Measurements from ENCODE around the gene TNXB.
"Not testable (repeated sequence)": the region's sequence is repeated elsewhere in the genome, so short reads cannot be mapped to it uniquely, and the experiment has no call there.

TNXB gene

GRCh38 chr6:32083812-32084768 is 25.0 kb downstream of the TNXB start:
- ATAC-seq: no peak

DNA sequence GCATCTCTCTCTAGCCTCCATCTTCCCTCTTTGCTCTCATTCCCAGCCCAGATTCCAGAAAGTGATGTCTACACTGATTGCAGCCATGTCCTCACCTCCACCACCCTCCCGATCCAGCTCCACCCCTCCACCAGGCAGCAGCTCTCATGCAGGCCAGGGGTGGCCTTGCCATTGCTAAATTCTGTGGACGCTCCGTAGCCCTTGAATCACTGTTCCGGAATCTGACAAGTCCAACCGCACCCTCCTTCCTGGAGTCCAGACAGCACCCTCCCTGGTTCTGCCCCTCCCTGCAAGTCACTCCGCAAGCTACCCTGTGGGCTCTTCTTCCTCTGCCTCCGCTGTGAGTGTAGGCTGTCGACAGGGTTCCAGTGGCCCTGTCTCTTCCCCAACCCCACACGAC is 26.2 kb downstream of the TNXB start:
- no peak for ATAC-seq

GRCh38 chr6:32082478-32082877 is 26.7 kb downstream of the TNXB start:
- no peak for ATAC-seq

- no peak for ATAC-seq
These were observed 27.8 kb downstream of the TNXB start for GRCh38 chr6:32081168-32081990.

DNA sequence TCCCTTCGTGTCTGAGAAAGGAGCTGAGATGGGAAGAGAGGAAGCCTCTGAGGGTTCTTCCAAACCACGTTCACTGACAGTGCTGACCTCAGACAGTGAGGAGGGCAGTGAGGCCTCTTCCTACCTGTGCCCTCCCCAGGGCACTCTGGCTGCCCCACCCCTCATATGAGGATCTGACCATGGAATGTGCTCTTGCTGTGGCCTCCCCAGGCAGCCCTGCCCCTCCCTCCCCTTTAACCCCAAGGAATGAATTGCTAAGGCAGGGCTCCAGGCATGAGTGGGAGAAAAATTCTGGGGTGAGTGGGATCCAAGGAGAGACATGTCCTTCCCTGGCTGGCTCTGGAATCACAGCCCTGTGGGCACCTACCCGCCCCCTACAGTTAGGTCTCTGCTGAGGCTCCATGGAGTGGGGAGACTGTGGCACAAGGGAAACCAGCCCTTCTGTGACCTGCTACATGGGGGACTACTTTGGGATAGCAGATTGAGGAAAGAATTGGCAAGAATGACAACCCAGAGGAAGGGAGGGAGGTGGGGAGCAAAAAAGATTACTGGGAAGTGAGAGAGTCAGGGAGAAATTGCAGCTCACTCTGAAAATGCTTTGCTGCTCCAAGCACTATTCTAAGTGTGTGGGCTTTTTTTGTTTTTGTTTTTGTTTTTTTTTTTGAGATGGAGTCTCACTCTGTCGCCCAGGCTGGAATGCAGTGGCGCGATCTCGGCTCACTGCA is 29.4 kb downstream of the TNXB start:
- no peak for ATAC-seq

GRCh38 chr6:32076321-32076809 is 32.8 kb downstream of the TNXB start:
- ATAC-seq: no peak

- no peak for ATAC-seq
These were observed 33.4 kb downstream of the TNXB start for GRCh38 chr6:32075781-32076180.

- ATAC-seq: no peak
These were observed 34.1 kb downstream of the TNXB start for GRCh38 chr6:32074996-32075532.

GRCh38 chr6:32073613-32074012 is 35.5 kb downstream of the TNXB start:
- no peak for ATAC-seq

- ATAC-seq: no peak
These were observed 36.0 kb downstream of the TNXB start for GRCh38 chr6:32073101-32073500.

GRCh38 chr6:32070814-32071543 is 38.2 kb downstream of the TNXB start:
- no peak for ATAC-seq

GRCh38 chr6:32069878-32070515 is 39.1 kb downstream of the TNXB start:
- ATAC-seq: no peak

DNA sequence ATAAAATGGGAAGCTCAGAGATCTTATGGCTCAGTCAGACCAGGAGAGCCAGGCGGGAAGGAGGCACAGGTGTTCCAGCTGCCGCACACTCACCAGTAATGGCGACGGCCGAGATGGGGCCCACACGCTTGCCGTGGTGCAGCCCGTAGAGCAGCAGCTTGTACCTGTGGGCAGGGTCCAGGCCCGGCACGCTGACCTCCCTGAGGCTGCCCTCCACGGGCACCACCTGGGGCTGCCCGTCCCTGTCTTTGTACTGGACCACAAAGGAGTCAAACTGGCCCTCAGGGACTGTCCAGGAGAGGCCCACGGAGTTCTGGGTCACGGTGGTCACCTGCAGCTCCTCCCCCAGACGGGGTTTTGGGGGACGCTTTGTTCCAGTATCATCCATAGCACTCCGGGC is 39.7 kb downstream of the TNXB start:
- ATAC-seq: no peak

- ATAC-seq: no peak
These were observed 40.3 kb downstream of the TNXB start for GRCh38 chr6:32068867-32069266.

- ATAC-seq: not testable (repeated sequence)
These were observed 40.8 kb downstream of the TNXB start for GRCh38 chr6:32068315-32068714.

- ATAC-seq: not testable (repeated sequence)
These were observed 41.6 kb downstream of the TNXB start for GRCh38 chr6:32067521-32067920.

DNA sequence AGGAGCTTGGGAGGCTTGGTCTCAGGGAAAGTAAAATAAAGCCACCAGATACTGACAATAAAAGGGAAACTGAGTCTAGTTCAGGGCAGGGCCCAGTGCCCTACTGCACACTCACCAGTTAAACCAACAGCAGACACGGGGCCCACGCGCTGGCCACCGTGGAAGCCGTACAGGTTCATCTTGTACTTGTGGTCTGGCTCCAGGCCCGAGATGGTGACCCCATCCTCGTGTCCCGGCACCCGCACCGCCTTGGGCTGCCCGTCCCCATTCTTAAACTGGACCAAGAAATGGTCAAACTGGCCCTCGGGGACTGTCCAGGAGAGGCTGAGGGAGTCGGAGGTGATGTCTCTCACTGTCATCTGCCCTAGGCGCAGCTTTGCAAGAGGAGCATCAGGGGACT is 44.4 kb downstream of the TNXB start:
- ATAC-seq: no peak

DNA sequence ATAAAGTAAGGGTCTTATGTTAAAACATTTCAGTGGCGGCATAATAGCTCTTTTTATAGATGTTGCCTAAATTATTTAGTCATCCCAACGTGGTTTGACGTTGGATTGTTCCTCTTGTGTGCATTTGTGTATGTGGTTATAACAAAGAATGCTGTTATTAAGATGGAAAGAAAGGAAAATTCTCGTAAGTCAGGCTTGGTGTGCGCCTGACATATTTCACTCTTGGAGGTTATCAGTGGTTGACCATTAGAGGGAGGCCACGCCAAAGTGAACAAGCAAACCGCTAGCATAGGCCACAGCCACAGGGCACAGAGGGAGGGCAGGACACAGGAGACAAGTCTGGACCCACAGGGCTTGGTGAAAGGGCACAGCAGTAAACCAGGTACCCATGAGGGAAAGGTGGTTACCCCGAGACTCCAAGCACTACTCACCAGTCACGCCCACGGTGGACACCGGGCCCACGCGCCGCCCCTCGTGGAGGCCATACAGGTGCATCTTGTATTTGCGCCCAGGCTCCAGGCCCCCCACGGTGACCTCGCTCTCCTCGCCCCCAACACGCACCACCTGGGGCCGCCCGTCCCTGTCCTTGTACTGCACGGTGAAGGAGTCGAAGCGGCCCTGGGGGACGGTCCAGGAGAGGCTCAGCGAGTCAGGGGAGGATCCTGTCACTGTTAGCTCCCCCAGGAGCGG is 48.0 kb downstream of the TNXB start:
- no peak for ATAC-seq

GRCh38 chr6:32058511-32058963 is 50.6 kb downstream of the TNXB start:
- no peak for ATAC-seq

DNA sequence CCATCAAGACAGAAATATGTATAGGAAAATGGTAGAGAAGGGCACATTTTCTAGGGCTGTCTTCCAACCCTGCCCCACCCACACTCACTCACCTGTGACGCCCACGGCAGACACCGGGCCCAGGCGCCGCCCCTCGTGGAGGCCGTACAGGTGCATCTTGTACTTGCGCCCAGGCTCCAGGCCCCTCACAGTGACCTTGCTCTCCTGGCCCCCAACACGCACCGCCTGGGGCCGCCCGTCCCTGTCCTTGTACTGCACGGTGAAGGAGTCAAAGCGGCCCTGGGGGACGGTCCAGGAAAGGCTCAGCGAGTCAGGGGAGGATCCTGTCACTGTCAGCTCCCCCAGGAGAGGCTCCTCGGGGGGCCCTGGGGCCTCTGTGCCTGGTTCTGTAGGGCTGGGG is 51.2 kb downstream of the TNXB start:
- ATAC-seq: no peak

- no peak for ATAC-seq
These were observed 52.9 kb downstream of the TNXB start for GRCh38 chr6:32056254-32056653.

All from activated CD4-positive, CD25-positive, alpha-beta regulatory T cell treated with anti-CD3 and anti-CD28 coated beads, Interleukin-2, amount 50 U/mL, for 24 hours (primary cell).